ENCODE data around the gene CHKB.
A peak's percentile ranks its signal among the peaks of the same experiment; 100 is the strongest.

DNA sequence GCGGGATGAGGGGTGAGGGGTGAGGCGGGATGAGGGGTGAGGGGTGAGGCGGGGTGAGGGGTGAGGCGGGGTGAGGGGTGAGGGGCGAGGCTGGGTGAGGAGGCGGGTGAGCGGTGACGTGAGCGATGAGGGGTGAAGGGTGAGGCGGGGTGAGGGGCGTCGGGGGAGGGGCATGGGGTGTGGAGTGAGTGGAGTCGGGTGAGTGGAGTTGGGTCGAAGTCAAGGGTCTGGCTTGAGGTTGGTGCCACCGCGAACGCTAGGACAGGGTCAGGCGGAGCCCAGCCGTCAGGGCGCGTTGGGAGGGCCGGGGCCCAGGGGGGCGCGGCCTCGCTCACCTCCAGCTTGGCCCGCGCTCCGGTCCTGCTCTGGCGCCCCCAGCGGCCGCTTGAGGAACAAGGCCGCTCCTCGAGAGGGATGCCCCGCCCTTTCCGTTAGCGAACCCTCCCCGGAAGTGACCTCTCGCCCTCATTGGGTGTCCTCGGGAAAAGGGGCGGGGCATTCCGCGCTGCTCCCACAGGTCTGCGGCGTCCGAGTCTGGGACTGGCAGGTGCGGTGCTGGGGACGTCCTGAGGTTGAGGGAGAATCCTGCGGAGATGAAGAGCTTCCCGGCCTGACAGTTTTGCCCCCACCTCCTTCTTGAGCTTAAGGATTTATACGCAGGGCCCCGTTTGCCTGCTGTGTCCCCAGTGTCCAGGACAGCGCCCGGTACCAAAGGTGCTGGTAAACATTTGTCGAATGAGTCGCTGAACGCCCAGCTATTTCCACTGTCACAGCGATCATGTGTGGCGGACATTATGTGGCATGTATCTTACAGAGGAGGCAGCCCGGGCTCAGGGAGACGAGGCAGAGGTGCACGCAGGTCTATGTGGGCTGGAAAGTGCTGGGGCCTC lies 19.9 kb downstream of the CHKB start, which contains the start of gene SYCE3:
- TF ChIP-seq, protein P1, sequence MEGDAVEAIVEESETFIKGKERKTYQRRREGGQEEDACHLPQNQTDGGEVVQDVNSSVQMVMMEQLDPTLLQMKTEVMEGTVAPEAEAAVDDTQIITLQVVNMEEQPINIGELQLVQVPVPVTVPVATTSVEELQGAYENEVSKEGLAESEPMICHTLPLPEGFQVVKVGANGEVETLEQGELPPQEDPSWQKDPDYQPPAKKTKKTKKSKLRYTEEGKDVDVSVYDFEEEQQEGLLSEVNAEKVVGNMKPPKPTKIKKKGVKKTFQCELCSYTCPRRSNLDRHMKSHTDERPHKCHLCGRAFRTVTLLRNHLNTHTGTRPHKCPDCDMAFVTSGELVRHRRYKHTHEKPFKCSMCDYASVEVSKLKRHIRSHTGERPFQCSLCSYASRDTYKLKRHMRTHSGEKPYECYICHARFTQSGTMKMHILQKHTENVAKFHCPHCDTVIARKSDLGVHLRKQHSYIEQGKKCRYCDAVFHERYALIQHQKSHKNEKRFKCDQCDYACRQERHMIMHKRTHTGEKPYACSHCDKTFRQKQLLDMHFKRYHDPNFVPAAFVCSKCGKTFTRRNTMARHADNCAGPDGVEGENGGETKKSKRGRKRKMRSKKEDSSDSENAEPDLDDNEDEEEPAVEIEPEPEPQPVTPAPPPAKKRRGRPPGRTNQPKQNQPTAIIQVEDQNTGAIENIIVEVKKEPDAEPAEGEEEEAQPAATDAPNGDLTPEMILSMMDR (IDR thresholded peaks at IDR 0.05; ENCODE audit: insufficient read depth, low read depth, low read length): peak; percentile 55
- no peak for TF ChIP-seq EZH2 (IDR thresholded peaks at IDR 0.05; ENCODE audit: insufficient read depth, low read length)
